ENCODE data around the gene ARHGAP4.

DNA sequence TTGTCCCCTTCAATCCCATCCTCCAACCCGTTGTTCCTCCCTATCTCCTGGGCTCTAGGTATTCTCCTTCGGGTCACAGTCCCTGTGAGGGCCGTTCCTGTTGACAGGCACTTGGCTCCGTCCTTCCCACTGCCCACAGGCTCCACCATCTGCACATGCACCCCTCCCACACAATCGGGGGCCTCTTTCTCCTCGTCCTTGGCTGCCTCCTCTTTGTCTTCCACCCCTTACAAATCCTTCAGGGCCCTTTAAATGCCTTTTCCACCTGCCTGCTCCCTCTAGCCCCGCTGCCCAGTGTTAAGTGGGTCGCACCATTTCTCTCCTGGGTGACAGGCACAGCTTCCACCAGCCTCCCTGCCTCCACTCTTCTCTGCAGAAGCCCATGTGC lies 24.3 kb downstream of the ARHGAP4 start:
- TF ChIP-seq POLR2AphosphoS5 (IDR thresholded peaks at IDR 0.05; ENCODE audit: borderline replicate concordance, low read depth, low read length) (no peak), EZH2 (IDR thresholded peaks at IDR 0.05) (no peak)
